Measurements from ENCODE around the gene MTMR3. TPM values are rescaled to one million over a fixed set of nuclear protein-coding genes. Genes with fewer than 3 reads are reported as not detected.

The MTMR3 gene
- total RNA-seq, 1 experiment from 2014 or later: 27.0 TPM

DNA sequence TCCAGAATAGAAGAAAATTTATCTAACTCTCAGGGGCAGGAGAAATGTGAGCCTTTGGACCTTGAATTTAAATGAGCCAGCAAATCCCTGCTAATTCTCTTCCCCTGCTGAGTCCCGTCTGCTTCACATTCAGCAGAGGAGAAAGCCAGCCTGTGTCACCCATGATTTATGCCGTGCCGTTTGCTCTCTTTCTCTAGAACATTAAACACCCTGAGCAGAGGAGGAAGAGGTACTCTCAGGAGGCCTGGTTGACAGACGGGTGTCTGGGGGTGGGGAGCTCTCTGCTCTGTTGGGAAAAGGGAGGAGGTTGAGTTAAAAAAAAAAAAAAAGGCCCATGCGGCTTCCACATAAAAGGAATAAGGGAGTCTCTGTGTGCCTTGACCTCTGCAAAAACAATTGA lies 11.3 kb upstream of the MTMR3 start:
- no peak for DNase-seq (ENCODE audit: low read depth, low spot score)
- H3K4me1 ChIP-seq (ENCODE audit: control insufficient read depth in 1 of 2, insufficient read depth in 2 of 2, low read length in 2 of 2): 0 out of 4 replicates have a peak, but pooled peaks cover 0 to 3% of the 10 kb centered on the region in 2 experiments
- no peaks in the 10 kb centered on the region for H3K9me2 ChIP-seq (ENCODE audit: insufficient read depth)
- ChIA-PET POLR2A (interaction anchor here (0.7 kb wide), 1 partner anchor 180 kb away, joined by 3 read pairs; no protein-coding TSS in a partner anchor), RAD21 (ENCODE audit: low non-redundant PET in 1 of 2, low total read pairs in 2 of 2, uncharacterized antibody in 2 of 2, unreplicated experiment in 2 of 2) (no interaction called here), CTCF (interaction anchor here (0.7 kb wide), 1 partner anchor 11 kb away, joined by 3 read pairs; the partner anchor contains the start of gene MTMR3)
- TF ChIP-seq EZH2 (IDR thresholded peaks at IDR 0.05) (no peak), SP1 (IDR thresholded peaks at IDR 0.05; ENCODE audit: low read depth) (no peak), EZH2phosphoT487 (IDR thresholded peaks at IDR 0.05; ENCODE audit: borderline replicate concordance) (no peak), SRF (IDR thresholded peaks at IDR 0.05; ENCODE audit: low read depth) (no peak), POLR2AphosphoS5 (IDR thresholded peaks at IDR 0.05; ENCODE audit: low read depth, low read length) (no peak), JUND (IDR thresholded peaks at IDR 0.05) (no peak), EGR1 (IDR thresholded peaks at IDR 0.05; ENCODE audit: low read depth) (no peak), ZFX (IDR thresholded peaks at IDR 0.05) (no peak), FOSL1 (IDR thresholded peaks at IDR 0.05; ENCODE audit: low read depth) (no peak), ZBTB33 (IDR thresholded peaks at IDR 0.05; ENCODE audit: extremely low read depth, insufficient replicate concordance, low read length) (no peak), ZNF274 (IDR thresholded peaks at IDR 0.05; ENCODE audit: low read depth, low read length) (no peak), CBX3 (IDR thresholded peaks at IDR 0.05; ENCODE audit: low read depth) (no peak), TCF7L2 (IDR thresholded peaks at IDR 0.05; ENCODE audit: borderline replicate concordance, extremely low read depth, insufficient read depth, insufficient read length) (no peak), YY1 (IDR thresholded peaks at IDR 0.05; ENCODE audit: extremely low read depth, insufficient replicate concordance, low read depth, low read length) (no peak), CTCF (IDR thresholded peaks at IDR 0.05 in 2 of 3, conservative IDR thresholded peaks at IDR 0.05 in 1 of 3; ENCODE audit: borderline replicate concordance in 1 of 3, insufficient read depth in 1 of 3, low read depth in 2 of 3, low read length in 2 of 3) (no peak)
- TF ChIP-seq, protein P1, sequence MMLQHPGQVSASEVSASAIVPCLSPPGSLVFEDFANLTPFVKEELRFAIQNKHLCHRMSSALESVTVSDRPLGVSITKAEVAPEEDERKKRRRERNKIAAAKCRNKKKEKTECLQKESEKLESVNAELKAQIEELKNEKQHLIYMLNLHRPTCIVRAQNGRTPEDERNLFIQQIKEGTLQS (IDR thresholded peaks at IDR 0.05): no peak
- TF ChIP-seq, protein P2, sequence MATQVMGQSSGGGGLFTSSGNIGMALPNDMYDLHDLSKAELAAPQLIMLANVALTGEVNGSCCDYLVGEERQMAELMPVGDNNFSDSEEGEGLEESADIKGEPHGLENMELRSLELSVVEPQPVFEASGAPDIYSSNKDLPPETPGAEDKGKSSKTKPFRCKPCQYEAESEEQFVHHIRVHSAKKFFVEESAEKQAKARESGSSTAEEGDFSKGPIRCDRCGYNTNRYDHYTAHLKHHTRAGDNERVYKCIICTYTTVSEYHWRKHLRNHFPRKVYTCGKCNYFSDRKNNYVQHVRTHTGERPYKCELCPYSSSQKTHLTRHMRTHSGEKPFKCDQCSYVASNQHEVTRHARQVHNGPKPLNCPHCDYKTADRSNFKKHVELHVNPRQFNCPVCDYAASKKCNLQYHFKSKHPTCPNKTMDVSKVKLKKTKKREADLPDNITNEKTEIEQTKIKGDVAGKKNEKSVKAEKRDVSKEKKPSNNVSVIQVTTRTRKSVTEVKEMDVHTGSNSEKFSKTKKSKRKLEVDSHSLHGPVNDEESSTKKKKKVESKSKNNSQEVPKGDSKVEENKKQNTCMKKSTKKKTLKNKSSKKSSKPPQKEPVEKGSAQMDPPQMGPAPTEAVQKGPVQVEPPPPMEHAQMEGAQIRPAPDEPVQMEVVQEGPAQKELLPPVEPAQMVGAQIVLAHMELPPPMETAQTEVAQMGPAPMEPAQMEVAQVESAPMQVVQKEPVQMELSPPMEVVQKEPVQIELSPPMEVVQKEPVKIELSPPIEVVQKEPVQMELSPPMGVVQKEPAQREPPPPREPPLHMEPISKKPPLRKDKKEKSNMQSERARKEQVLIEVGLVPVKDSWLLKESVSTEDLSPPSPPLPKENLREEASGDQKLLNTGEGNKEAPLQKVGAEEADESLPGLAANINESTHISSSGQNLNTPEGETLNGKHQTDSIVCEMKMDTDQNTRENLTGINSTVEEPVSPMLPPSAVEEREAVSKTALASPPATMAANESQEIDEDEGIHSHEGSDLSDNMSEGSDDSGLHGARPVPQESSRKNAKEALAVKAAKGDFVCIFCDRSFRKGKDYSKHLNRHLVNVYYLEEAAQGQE (IDR thresholded peaks at IDR 0.05; ENCODE audit: low read depth): no peak
- no TSS peak for BruUV-seq (replicated peaks)
- no peak overlapping the region for H3K9ac ChIP-seq (ENCODE audit: low read length)
- H4K20me1 ChIP-seq (ENCODE audit: insufficient read depth): no peaks in the 10 kb centered on the region
- no peaks in the 10 kb centered on the region for H3K9me3 ChIP-seq (ENCODE audit: control insufficient read depth in 1 of 2, insufficient read depth in 1 of 2, low read depth in 1 of 2, low read length in 2 of 2)
- H3K27ac ChIP-seq (ENCODE audit: low read depth, low read length): no peak overlapping the region
- H3K4me3 ChIP-seq (replicated peaks in 1 of 2; ENCODE audit: low read depth in 1 of 2, low read length in 2 of 2): no peak overlapping the region
- H3K4me2 ChIP-seq (ENCODE audit: low read length): no peak overlapping the region
- no peaks in the 10 kb centered on the region for H3K79me2 ChIP-seq (ENCODE audit: insufficient read depth, low read length)
- H2AFZ ChIP-seq (ENCODE audit: low read depth, low read length, poor library complexity, severe bottlenecking): no peak overlapping the region
- no peaks in the 10 kb centered on the region for H3K36me3 ChIP-seq (ENCODE audit: control insufficient read depth in 1 of 2, insufficient read depth in 2 of 2, low read length in 2 of 2)
- no peak for ATAC-seq
- intact Hi-C loops (cut with micrococcal nuclease): no loop called here
- H3K27me3 ChIP-seq (ENCODE audit: insufficient read depth, low read length): no peaks in the 10 kb centered on the region

Data from HCT116 (cell line).